SK-N-MC (cell line): ENCODE results near the gene AMN.

Source experiments
- EZH2 ChIP-seq: fragments of 200-600 bp; sonication (generic); IDR thresholded peaks from one replicate; pipeline ENCODE4 v1.6.1; 2017; ENCODE audit warnings: antibody characterized with exemption
- FOXP2 ChIP-seq: optimal IDR thresholded peaks from 2 replicates; pipeline ENCODE3; 2011; ENCODE audit warnings: mild to moderate bottlenecking, moderate library complexity; ENCODE audit not compliant: insufficient read depth; ENCODE audit errors: extremely low read length, control extremely low read depth
- POLR2AphosphoS5 ChIP-seq: IDR thresholded peaks from 2 replicates; pipeline ENCODE4 v1.6.1; 2012; ENCODE audit warnings: mild to moderate bottlenecking, low read depth, low read length, borderline replicate concordance

DNA sequence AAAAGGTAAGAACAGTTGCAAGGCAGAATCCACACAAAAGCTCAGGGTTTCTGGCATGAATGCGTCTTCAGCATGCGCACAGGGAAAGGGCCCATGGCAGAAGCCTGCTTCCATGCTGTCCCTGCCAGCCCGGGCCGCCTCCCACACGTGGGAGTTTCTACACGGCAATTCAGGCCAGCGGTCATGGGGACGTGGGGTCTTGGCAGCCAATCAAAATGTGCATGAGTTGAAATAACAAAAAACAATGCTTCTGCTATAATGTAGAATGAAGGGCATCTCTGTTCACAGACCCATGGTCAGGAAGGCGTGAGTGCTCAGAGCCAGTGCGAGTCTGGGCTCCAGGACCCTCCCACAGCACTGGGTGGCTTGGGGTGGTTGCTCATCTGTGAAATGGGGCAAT is 28.6 kb downstream of the AMN start:
- TF ChIP-seq EZH2, result no peak
- no peak for TF ChIP-seq POLR2AphosphoS5
- no peak for TF ChIP-seq FOXP2
